ENCODE measurements around the gene PTPRG. TPM values are rescaled to one million over a fixed set of nuclear protein-coding genes. Genes with fewer than 3 reads are reported as not detected.

Gene PTPRG
- total RNA-seq, 1 donor from 2014 or later, result 25.2 TPM

GRCh38 chr3:62316525-62316924, 755.2 kb downstream of the PTPRG start:
- TF ChIP-seq CTCF (IDR thresholded peaks at IDR 0.05; ENCODE audit: insufficient read depth, low read length, poor library complexity, severe bottlenecking), result no peak
- no peak for DNase-seq (ENCODE audit: low read depth)

GRCh38 chr3:62318365-62318751, 757.0 kb downstream of the PTPRG start:
- H3K4me3 ChIP-seq (ENCODE audit: low read depth, low read length), result peak overlapping the region; percentile 69
- no peak for DNase-seq (ENCODE audit: low read depth)
- H3K36me3 ChIP-seq (ENCODE audit: control insufficient read depth, insufficient read depth, low read length), result no peaks in the 10 kb centered on the region
- no peak for TF ChIP-seq CTCF (IDR thresholded peaks at IDR 0.05; ENCODE audit: insufficient read depth, low read length, poor library complexity, severe bottlenecking)
- no peaks in the 10 kb centered on the region for H3K27me3 ChIP-seq (ENCODE audit: control insufficient read depth, insufficient read depth, low read length)

More at GRCh38 chr3:62316525-62316924, 755.2 kb downstream of the PTPRG start:
- no peaks in the 10 kb centered on the region for H3K27me3 ChIP-seq (ENCODE audit: control insufficient read depth, insufficient read depth, low read length)
- no peak overlapping the region for H3K4me3 ChIP-seq (ENCODE audit: low read depth, low read length)
- H3K36me3 ChIP-seq (ENCODE audit: control insufficient read depth, insufficient read depth, low read length), result no peaks in the 10 kb centered on the region

GRCh38 chr3:62318752-62319569, 757.6 kb downstream of the PTPRG start:
- DNase-seq (ENCODE audit: low read depth), result peak; percentile 54
- TF ChIP-seq CTCF (IDR thresholded peaks at IDR 0.05; ENCODE audit: insufficient read depth, low read length, poor library complexity, severe bottlenecking), result no peak
- Histone ChIP-seq H3K27me3 (ENCODE audit: control insufficient read depth, insufficient read depth, low read length) (no peaks in the 10 kb centered on the region), H3K4me3 (ENCODE audit: low read depth, low read length) (peak overlapping the region; percentile 69), H3K36me3 (ENCODE audit: control insufficient read depth, insufficient read depth, low read length) (no peaks in the 10 kb centered on the region)

- DNase-seq (ENCODE audit: low read depth), result no peak
- Histone ChIP-seq H3K36me3 (ENCODE audit: control insufficient read depth, insufficient read depth, low read length) (no peaks in the 10 kb centered on the region), H3K4me3 (ENCODE audit: low read depth, low read length) (peak overlapping the region; percentile 69)
Measured at GRCh38 chr3:62319570-62320243, 758.3 kb downstream of the PTPRG start.

GRCh38 chr3:62323241-62323640, 761.9 kb downstream of the PTPRG start:
- TF ChIP-seq CTCF (IDR thresholded peaks at IDR 0.05; ENCODE audit: insufficient read depth, low read length, poor library complexity, severe bottlenecking), result no peak
- no peak for DNase-seq (ENCODE audit: low read depth)
- Histone ChIP-seq H3K4me3 (ENCODE audit: low read depth, low read length) (no peak overlapping the region), H3K27me3 (ENCODE audit: control insufficient read depth, insufficient read depth, low read length) (no peaks in the 10 kb centered on the region), H3K36me3 (ENCODE audit: control insufficient read depth, insufficient read depth, low read length) (no peaks in the 10 kb centered on the region)

More at GRCh38 chr3:62319570-62320243, 758.3 kb downstream of the PTPRG start:
- H3K27me3 ChIP-seq (ENCODE audit: control insufficient read depth, insufficient read depth, low read length), result no peaks in the 10 kb centered on the region
- no peak for TF ChIP-seq CTCF (IDR thresholded peaks at IDR 0.05; ENCODE audit: insufficient read depth, low read length, poor library complexity, severe bottlenecking)
